HG03342 (cell line): ENCODE data around the gene TMA7.
"Not testable (repeated sequence)": the region's sequence is repeated elsewhere in the genome, so short reads cannot be mapped to it uniquely, and the experiment has no call there.

Experiments
- ATAC-seq: cut with Tn5 transposase; IDR thresholded peaks from one replicate; pipeline ENCODE4 v1.9.1; 2021; ENCODE audit warnings: mild to moderate bottlenecking, moderate library complexity; ENCODE audit not compliant: unreplicated experiment

Gene TMA7

DNA sequence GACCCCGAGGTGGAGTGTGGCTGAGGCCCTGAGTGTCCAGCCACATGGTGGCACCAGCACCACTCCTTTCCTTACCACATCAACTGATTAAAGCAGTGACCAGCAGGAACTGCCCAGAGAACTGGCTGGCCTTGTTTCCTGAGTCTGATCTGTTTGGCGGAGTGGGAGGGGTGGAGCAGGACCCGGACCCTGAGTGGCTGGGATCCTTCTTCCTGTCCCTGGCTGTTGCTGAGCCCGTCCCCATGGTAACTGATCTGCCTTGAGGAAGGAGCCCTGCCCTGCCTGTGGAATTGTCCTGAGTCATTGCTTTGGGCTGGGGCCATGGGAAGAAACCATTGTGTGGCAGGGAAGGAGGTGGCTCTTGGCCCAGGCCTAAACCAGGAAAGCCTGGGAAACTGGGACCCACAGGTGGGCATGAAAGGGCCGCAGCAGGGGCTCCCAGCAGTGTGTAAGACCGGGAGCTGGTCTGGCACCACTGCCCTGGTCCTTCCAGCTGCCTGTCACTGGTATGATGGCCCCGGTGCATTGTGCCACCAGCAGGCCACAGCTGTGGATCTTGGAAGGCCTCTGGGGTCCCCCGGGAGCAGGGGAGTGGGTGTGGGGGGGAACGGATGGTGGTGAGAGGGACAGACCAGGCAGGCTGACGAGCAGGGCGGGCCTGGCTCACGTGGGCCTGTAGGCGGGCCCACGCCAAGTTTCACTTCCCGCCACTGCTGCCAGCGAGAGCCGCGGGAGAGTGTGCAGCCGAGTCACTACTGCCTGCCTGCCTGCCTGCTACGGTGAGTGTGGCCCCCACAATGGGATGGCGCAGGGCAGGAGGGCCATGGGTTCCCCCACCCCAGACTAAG, 25.7 kb downstream of the TMA7 start:
- ATAC-seq = peak; percentile 83

DNA sequence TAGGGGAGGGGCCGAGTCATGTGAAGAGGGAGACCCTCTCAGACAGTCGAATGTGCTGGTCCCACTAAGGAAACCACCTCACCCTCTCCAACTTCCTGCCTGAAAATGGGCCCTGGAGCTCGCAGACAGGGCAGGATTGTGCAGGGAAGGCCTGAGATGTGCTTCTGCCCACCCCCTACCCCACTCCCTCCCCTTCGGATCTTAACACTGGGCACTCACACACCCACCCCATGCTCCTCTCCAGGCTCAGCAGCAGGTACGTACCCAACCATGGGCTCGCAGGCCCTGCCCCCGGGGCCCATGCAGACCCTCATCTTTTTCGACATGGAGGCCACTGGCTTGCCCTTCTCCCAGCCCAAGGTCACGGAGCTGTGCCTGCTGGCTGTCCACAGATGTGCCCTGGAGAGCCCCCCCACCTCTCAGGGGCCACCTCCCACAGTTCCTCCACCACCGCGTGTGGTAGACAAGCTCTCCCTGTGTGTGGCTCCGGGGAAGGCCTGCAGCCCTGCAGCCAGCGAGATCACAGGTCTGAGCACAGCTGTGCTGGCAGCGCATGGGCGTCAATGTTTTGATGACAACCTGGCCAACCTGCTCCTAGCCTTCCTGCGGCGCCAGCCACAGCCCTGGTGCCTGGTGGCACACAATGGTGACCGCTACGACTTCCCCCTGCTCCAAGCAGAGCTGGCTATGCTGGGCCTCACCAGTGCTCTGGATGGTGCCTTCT, 26.5 kb downstream of the TMA7 start:
- no peak for ATAC-seq

DNA sequence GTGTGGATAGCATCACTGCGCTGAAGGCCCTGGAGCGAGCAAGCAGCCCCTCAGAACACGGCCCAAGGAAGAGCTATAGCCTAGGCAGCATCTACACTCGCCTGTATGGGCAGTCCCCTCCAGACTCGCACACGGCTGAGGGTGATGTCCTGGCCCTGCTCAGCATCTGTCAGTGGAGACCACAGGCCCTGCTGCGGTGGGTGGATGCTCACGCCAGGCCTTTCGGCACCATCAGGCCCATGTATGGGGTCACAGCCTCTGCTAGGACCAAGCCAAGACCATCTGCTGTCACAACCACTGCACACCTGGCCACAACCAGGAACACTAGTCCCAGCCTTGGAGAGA, 27.0 kb downstream of the TMA7 start:
- ATAC-seq = no peak

DNA sequence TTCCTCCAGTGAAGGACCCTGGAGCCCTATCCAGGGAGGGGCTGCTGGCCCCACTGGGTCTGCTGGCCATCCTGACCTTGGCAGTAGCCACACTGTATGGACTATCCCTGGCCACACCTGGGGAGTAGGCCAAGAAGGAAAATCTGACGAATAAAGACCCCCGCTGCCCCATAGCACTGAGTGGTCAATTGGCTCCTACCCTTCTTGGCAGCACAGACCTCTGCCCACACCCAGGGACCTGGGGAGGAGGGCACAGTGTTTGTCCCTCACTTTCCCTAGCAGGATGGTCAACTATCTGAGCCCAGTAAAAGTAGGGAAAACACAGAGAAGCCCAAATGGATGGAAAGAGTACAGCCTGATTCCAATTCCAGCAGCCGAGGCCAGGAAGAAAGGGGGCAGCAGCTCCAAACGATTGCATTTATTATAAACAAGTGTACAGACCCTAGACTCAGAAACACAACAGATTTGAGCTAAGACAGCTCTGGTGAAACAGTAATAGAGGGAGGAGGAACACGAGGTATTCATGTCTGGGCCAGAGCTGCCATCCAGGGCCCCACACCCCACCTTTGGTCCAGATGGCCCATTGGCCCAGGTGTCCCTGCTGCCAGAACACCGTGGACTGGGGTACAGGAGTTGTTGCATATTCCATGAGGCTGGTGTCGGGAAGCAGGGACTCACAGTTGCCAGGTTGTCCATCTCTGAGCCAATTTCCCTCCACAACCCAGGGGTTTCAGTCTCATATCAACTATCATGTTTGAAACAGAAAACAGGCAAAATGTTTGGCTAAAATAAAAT, 27.6 kb downstream of the TMA7 start:
- ATAC-seq = no peak

DNA sequence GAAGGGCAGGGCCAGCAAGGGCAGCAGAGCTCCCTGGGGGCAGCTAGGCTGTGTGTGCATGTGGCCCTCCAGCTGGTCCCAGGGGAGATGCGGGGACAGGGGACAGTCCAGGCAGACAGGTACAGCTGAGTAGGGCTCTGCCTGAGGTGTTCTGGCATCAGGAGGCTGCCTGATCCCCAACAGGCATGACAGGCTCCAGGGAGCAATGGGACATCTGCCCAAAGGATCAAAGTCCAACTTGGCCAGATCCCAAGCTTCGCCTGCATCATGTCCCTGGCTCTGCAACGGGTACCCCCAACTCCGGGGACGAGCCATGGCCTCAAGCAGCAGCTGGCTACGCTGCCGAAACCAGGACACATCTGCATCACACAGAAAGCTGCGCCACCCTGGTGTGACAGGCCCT, 28.3 kb downstream of the TMA7 start:
- no peak for ATAC-seq

DNA sequence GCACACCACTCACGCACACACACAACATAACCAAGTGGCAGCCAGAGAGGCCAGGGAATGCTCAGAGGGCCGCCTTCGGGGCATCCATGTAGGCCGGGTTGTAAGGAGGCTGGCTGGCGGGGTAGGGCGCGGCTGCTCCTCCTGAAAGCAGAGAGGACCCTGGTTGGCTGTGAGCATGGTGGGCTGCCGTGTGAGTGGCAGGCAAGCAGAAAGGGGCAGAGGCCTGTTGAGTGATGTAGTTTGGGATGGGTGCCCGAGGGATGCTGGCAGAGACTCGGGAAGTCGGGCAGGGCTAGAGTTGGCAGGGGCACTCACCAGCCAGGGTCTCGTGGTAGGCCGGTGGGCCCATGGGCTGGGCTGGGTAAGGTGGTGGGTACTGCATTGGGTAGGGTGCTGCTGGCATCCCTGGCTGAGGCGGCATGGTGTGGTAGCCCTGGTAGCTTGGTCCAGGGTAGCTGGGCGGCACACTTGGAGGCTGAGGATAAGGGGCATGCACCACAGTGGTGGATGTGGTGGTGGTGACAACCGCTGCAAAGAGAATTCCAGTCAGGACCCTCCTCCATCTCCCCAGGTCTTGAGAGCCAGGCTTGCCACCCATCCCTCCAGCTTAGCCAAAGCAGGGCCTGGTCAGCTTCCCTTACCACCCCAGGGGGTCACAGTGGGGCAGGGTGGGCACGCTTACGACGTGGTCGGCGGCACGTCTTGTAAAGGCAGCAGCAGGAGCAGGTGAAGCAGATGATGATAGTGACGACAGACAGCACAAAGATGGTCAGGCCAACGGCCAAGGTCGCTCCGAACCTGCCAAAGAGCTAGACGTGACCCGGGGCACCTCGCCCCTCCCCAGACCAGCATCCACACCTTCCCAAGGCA, 29.2 kb downstream of the TMA7 start:
- no peak for ATAC-seq

DNA sequence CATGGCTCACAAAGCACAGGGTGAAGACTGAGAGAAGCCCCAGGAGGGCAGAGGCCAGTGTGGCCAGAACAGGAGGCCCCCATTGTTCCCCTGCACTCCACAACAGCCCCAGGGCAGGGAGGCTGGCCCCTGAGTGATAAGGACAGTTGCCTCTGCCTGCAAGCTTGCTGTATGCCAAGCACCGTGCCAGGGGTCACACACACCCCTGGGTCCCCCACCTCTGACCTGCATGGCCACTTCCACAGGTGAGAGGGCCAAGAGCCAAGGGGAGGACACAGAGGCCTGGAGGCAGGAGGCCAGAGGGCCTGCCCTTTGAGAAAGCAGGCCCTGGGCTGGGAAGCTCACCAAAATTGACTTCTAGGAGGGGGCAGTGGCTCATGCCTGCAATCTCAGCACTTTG, 30.2 kb downstream of the TMA7 start:
- ATAC-seq = no peak

DNA sequence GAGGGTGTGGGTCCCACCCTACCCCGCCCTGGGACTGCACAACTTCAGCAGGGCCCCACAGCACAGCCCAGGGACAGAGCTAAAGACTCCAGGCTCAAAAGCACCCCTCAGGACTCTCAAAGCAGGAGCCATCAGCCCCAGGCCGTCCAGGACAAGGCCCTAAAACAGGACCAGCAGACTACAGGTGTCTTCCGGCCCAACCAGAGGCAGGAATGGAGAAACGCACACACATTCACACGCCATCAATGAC, 32.5 kb downstream of the TMA7 start:
- peak; percentile 29 for ATAC-seq

DNA sequence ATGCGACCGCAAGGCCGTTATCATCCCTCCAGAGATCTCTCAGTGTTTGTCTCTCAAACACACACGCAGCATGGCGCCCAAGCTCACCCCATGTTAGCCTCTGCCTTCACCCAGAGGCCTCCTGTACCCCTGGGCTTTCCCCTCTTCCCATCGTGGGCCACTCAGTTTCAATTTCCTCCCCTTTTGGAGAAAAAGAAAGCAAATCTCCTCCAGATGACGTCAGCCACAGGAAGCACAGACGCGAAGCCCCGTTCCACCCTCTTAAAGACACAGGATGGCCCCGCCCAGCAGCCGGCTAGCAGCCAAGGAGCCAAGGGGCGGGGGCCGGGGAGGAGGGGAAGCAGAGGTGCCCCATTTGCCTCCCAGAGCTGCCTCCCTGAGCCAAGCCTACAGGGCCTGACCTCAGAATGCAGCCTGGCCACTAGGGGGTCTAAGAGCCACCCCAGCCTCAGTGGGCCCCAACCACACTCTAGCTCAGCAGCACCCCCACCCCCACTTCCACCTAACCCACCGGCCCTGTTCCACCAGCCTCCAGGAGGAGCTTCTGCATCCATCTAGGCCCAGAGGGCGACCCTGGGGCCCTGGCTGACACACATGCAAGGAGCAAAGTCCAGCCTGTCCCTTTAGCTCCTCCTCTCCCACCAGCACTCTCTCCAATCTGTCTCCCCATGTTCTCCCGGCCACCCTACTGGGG, 33.0 kb downstream of the TMA7 start:
- peak; percentile 78 for ATAC-seq

DNA sequence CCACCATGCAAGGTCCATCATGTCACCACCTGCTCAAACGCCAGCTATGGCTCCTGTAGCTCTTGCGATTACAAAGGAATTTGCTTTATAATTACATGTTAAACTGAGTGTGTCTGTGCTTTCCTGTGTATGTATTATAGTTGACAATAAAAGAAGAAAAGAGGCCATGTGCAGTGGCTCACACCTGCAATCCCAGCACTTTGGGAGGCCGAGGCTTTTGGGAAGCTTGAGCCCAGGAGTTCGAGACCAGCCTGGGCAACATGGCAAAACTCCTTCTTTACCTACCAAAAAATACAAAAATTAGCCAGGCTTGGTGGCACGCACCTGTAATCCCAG, 33.5 kb downstream of the TMA7 start:
- ATAC-seq = no peak

DNA sequence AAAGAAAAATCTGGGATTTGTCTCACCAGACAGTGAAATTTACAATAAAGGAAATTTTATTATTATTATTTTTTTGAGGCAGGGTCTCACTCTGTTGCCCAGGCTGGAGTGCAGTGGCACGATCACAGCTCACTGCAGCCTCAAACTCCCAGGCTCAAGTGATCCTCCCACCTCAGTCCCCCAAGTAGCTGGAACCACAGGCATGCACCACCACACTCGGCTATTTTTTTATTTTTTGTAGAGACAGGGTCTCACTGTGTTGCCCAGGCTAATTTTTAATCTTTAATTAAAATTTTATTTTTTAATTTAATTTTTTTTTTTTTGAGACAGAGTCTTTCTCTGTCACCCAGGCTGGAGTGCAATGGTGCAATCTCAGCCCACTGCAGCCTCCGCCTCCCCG, 34.0 kb downstream of the TMA7 start:
- ATAC-seq = not testable (repeated sequence)

DNA sequence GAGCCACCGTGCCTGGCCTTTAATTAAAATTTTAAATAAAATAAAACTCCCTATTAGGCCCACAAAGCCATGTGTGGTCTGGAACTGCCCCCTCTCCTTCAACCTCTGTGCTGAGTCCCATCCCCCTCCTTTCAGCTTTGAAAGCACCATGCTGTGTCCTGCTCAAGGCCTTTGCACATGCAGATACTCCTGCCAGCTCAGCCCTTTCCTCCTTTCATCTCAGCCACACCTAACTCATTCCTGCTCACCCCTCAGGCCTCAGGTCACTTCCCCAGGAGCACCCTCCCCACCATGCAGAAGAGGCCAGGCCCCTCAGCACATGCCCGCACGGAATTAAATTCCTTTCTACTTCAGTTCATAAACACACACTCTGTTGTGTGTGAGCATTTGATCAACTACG, 34.6 kb downstream of the TMA7 start:
- ATAC-seq = no peak

DNA sequence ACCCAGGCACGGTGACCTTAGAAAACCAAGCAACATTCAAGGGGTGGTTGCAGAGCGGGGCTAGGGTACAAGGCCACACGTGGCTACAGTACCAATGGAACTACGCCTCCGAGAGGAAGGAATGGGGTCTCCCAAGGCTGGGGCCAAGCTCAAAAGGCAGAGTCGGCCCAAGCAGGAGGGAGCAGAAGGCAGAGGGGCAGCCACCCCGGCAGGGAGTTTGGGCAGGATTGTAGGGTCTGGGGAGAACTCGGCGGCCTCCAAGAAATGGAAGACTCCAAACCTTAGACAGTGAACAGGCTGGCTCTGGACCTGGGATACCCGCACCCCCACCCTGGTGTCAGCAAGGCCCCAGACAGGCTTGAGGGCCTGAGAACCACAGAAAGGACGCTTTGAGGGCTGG, 35.1 kb downstream of the TMA7 start:
- ATAC-seq = no peak

DNA sequence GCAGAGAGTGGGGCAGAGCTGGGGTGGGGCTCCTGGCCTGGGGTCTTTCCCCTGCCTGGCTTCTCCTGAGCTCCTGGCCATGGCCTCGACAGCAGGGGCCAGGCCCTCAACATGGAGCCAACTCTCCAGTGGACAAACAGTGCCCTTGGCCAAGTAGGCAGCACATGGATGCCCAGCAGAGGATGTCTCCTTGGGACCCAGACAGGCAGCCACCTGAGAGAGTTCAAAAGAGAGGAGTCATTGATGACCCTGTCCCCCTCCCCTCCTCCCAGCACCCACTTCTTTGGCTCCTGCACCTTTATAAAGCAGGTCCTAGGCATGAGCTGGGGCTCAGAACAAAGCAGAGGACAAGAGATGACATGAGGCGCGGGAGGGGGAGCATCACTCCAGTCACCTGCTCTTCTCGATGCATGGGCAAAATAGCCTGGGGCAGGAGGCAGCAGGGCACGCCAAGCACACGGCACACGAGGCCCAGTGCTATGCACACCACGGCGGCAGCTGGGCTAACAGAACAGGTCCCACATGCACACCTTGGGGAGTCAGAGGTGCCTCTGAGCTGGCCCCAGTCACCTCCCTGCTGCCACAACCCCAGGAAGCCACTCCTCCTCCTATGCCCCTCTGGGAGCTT, 36.5 kb downstream of the TMA7 start:
- ATAC-seq = no peak

DNA sequence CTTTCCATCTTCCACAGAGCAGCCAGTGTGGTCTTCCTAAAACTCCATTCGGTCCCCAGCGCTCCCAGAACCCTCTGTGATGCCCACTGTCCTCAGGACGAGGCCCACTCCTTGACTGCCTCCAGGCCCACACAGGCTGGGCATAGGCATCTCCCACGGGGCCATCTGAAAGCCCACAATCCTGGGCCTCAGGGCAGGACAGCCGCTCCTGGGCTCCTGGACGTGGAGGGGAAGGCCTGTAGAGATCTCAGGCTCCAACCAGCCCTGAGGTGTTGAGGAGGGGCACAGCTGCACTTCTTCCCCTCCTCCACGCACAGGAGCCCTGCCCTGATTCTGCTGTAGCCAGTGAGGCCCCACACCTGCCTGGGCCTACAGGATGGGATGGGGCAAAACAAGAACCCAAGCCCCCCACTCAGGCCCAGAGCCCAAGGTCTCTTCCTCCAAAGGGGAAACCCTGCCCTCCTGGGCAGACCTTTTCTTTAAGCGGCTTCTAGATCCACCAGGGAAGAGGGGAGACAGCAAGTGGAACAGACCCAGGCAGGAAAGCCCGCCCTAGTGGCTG, 38.0 kb downstream of the TMA7 start:
- no peak for ATAC-seq

DNA sequence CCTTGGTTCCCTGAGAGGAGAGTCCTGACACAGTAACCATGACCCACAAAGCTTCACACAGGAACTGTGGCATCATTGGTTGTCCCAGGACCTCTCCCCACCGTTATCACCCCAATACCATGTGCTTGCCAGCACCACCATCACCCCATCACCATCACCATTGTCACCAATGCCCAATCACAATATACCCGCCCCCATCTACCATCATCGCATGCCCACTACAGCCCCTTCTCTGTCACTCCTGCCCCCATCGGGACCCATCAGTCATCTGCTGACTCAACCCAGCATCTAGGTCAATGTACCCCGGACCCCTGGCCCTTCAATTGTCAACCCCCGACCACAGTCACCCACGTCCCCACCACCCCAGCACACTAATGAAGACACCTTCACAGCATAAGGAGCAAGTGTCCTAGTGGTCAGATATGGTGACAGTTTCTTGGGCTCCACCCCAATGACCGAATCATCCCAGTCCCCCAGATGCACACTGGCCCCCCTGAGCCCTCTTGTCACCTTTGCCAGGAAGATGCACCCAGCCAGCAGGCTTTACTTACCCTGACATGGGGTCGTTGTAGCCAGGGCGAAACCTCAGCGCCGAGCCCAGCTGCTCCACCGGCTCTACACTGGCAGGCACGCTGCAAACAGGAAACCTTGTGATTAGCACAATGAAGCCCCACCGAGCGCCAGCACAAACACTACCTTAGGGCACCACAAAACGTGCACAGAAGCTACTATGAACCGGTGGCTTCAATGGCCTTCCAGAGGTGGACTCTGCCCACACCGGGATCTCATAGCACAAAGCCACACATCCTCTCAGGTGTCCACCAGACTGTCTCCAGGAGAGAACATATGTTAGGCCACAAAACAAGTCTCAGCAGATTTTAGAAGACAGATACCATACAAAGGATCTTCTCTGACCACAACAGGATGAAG, 38.8 kb downstream of the TMA7 start:
- no peak for ATAC-seq

DNA sequence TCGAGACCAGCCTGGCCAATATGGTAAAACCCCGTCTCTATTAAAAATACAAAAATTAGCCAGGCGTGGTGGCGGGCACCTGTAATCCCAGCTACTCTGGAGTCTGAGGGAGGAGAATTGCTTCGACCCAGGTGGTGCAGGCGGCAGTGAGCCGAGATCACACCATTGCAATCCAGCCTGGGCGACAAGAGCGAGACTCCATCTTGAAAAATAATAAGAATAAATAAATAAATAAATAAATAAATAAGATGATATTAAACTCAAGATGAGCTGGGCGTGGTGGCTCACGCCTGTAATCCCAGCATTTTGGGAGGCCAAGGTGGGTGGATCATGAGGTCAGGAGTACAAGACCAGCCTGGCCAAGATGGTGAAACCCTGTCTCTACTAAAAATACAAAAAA, 40.8 kb downstream of the TMA7 start:
- ATAC-seq = not testable (repeated sequence)

DNA sequence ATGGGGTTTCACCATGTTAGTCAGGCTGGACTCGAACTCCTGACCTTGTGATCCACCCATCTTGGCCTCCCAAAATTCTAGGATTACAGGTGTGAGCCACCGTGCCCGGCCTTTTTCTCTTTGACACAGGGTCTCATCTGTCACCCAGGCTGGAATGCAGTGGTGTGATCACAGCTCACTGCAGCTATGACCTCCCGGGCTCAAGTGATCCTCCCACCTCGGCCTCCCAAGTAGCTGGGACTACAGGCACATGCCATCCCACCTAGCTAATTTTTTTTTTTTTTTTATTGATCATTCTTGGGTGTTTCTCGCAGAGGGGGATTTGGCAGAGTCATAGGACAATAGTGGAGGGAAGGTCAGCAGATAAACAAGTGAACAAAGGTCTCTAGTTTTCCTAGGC, 42.8 kb downstream of the TMA7 start:
- not testable (repeated sequence) for ATAC-seq

DNA sequence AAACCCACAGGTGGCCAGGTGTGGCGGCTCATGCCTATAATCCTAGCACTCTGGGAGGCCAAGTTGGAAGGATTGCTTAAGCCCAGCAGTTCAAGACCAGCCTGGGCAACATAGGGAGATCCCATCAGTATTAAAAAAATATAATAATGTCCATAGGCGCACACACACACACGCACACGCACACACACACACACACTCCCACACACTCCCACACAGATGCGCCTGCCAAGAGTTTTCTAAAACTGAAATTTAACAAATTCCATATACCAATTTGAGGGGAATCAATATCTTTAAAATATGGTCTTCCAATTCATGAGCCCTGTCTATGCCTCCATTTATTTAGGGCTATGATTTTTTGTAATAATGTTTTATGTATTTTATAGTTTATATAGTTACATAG, 46.9 kb downstream of the TMA7 start:
- ATAC-seq = no peak
